ENCODE results near the gene UNC13B.

Gene UNC13B

DNA sequence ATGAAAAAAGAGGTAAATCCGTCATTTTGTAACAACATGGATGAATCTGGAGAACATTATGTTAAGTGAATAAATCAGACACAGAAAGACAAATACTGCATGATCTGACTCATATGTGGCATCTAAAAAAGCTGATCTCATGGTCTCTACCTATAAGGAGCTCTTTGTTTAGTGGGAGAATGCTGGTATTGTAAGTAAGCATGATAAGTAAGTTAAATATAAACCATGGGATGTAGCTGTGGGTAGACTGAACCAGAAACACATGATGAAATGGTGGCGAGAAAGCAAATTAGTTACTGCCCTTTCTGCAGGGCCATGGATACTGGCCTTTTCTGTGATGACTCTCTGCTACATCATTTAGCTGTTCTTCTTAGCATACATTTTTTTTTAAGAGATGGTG, 261.7 kb downstream of the UNC13B start:
- H3K9me3 ChIP-seq (replicated peaks; ENCODE audit: low read length) = no peaks in the 10 kb centered on the region
- H3K27me3 ChIP-seq (ENCODE audit: control insufficient read depth, insufficient read depth, low read length) = no peaks in the 10 kb centered on the region
- no peak overlapping the region for H3K9ac ChIP-seq (ENCODE audit: low read depth, low read length)
- no peaks in the 10 kb centered on the region for H3K4me1 ChIP-seq (ENCODE audit: control insufficient read depth, insufficient read depth, low read length)
- H3K4me2 ChIP-seq (ENCODE audit: low read length) = no peak overlapping the region
- H3K36me3 ChIP-seq (ENCODE audit: insufficient read depth, low read length) = no peaks in the 10 kb centered on the region
- H3K4me3 ChIP-seq (ENCODE audit: low read length) = no peak overlapping the region

DNA sequence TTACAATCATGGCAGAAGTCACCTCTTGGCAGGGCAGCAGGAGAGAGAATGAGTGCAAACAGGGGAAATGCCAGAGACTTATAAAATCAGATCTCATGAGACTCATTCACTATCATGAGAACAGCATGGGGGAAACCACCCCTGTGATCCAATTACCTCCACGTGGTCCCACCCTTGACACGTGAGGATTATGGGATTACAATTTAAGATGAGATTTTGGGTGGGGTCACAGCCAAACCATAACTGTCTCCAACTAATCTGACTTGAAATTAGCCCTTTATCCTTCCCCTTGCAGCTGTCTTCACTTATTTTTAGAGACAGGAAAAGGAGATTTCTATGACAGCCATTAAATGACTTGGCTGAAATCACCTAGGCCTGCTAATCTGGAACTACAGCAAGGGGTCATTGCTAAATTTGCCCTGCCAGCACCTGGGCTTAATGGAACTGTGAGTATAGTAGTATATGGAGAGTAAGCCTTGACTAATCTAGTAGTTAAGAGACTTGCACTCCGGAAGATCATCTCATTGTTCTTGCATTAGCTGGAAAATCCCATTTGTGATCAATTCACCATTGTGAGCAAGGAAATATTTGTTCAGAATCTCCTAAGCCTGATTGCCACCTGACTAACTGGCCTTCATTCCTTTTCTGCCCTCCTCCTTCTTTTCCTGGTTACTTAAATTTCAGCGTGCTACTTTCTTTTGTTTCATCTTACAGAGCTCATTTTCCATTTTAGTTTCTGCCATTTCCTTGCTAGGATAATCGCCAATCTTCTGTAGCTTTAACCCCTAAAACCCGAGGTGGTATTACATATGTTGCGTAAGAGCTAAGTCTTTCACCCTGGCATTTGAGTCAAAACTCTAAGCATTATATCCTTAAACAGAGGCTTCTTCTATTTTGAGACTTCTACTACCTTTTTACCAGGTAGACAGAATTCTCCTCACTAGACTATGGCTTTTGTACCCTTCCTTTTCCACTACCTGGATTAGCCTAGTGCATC, 262.8 kb downstream of the UNC13B start:
- Histone ChIP-seq H3K36me3 (ENCODE audit: insufficient read depth, low read length) (no peaks in the 10 kb centered on the region), H3K9ac (ENCODE audit: low read depth, low read length) (no peak overlapping the region), H3K27me3 (ENCODE audit: control insufficient read depth, insufficient read depth, low read length) (no peaks in the 10 kb centered on the region), H3K4me3 (ENCODE audit: low read length) (no peak overlapping the region), H3K4me2 (ENCODE audit: low read length) (no peak overlapping the region), H3K4me1 (ENCODE audit: control insufficient read depth, insufficient read depth, low read length) (no peaks in the 10 kb centered on the region), H3K9me3 (replicated peaks; ENCODE audit: low read length) (no peaks in the 10 kb centered on the region)

DNA sequence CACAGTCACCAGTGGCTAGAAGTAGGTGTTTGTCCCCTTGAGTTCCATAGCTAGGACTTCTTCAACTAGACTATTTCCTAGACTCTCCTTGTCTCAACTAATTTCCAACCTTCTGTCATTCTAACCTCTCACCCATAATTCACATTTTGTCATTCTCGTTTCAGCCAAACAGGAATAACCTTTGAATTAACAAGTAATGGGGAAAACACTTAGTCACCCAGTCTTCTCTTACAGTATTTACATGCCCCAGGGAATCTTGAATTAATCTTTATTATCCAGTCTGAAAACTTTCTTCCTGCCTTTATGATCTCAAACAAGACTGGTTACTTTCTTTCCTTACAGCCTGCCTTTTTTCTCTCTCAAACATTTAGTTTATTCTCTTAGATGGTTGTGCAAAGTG, 264.8 kb downstream of the UNC13B start:
- H3K4me2 ChIP-seq (ENCODE audit: low read length) = no peak overlapping the region
- no peaks in the 10 kb centered on the region for H3K9me3 ChIP-seq (replicated peaks; ENCODE audit: low read length)
- no peaks in the 10 kb centered on the region for H3K27me3 ChIP-seq (ENCODE audit: control insufficient read depth, insufficient read depth, low read length)
- H3K36me3 ChIP-seq (ENCODE audit: insufficient read depth, low read length) = no peaks in the 10 kb centered on the region
- no peak overlapping the region for H3K9ac ChIP-seq (ENCODE audit: low read depth, low read length)
- H3K4me3 ChIP-seq (ENCODE audit: low read length) = no peak overlapping the region
- no peaks in the 10 kb centered on the region for H3K4me1 ChIP-seq (ENCODE audit: control insufficient read depth, insufficient read depth, low read length)

DNA sequence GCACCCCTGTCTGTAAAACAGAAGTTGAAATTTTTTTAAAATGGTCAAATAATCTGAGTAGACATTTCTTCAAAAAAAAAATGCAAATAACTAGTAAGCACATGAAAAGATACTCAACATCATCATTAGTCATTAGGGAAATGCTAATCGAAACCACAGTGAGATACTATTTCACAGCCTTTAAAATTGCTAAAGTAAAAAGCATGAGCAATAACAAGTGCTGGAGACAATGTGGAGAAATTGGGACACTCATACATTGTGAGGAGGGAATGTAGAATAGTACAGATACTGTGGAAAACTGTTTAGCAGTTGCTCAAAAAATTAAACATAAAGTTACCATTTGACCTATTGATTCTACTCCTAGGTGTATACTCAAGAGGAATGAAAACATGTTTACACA, 269.7 kb downstream of the UNC13B start:
- Histone ChIP-seq H3K4me1 (ENCODE audit: control insufficient read depth, insufficient read depth, low read length) (no peaks in the 10 kb centered on the region), H3K4me2 (ENCODE audit: low read length) (no peak overlapping the region), H3K9ac (ENCODE audit: low read depth, low read length) (no peak overlapping the region), H3K9me3 (replicated peaks; ENCODE audit: low read length) (no peaks in the 10 kb centered on the region), H3K36me3 (ENCODE audit: insufficient read depth, low read length) (no peaks in the 10 kb centered on the region), H3K4me3 (ENCODE audit: low read length) (no peak overlapping the region), H3K27me3 (ENCODE audit: control insufficient read depth, insufficient read depth, low read length) (no peaks in the 10 kb centered on the region)

DNA sequence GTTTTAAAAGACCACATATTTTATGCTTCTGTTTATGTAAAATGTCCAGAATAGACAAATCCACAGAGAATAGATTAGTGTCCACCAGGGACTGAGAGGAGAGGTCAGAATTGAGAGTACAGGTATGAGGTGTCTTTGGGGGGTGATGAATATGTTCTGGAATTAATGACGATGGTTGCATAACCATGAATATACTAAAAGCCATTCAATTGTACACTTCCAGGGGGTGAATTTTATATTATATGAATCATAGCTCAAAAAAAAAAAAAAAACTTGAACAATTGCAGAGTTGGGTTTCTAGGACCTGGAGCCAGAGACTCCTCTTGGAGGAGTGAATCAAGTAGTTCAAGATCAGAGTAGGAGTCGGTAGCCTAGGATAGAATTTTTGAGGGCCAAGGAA, 270.3 kb downstream of the UNC13B start:
- no peaks in the 10 kb centered on the region for H3K36me3 ChIP-seq (ENCODE audit: insufficient read depth, low read length)

DNA sequence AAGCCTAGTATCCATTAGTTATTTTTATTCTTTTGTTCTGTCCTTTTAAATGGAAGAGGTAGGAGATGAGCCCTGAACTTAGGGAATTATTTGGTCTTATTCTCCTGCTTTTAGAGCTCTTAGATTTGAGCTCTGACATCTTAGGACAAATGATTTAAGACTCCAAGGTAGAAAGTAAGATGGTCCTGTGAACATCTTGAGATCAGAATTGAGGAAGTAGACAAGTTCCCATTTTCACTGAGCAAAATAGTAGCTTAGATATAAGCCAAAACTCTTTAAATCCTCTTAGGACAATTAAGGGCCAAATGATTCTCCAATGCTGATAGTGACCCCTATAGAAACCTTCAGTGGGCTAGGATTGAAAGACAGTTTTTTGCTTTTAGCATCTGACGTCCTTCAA, 275.1 kb downstream of the UNC13B start:
- no peaks in the 10 kb centered on the region for H3K36me3 ChIP-seq (ENCODE audit: insufficient read depth, low read length)
- no peaks in the 10 kb centered on the region for H3K4me1 ChIP-seq (ENCODE audit: control insufficient read depth, insufficient read depth, low read length)
- H3K27me3 ChIP-seq (ENCODE audit: control insufficient read depth, insufficient read depth, low read length) = no peaks in the 10 kb centered on the region
- no peaks in the 10 kb centered on the region for H3K9me3 ChIP-seq (replicated peaks; ENCODE audit: low read length)
- no peak overlapping the region for H3K4me2 ChIP-seq (ENCODE audit: low read length)
- H3K4me3 ChIP-seq (ENCODE audit: low read length) = no peak overlapping the region
- no peak overlapping the region for H3K9ac ChIP-seq (ENCODE audit: low read depth, low read length)

More for the DNA sequence above, 270.3 kb downstream of the UNC13B start:
- H3K4me2 ChIP-seq (ENCODE audit: low read length) = no peak overlapping the region
- no peak overlapping the region for H3K9ac ChIP-seq (ENCODE audit: low read depth, low read length)
- H3K4me1 ChIP-seq (ENCODE audit: control insufficient read depth, insufficient read depth, low read length) = no peaks in the 10 kb centered on the region
- no peaks in the 10 kb centered on the region for H3K27me3 ChIP-seq (ENCODE audit: control insufficient read depth, insufficient read depth, low read length)
- H3K9me3 ChIP-seq (replicated peaks; ENCODE audit: low read length) = no peaks in the 10 kb centered on the region
- H3K4me3 ChIP-seq (ENCODE audit: low read length) = no peak overlapping the region

DNA sequence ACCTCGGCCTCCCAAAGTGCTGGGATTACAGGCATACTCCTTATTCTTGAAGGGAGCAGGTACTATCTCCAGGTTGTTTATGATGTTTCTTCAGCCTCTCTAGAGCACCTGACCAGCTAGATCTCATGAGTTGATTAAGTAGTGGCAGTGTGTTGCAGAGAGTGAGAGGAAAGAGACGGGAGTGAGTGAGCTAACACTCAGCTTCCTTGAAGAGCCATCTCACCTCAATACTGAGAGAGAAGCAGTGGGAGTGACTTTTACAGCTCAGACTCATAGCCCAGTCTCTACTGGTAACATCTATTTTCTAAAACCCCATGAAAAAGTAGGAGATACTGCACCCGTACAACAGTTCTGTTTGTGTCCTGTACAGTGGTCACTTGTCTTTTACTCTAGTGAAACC, 284.2 kb downstream of the UNC13B start:
- no peaks in the 10 kb centered on the region for H3K4me1 ChIP-seq (ENCODE audit: control insufficient read depth, insufficient read depth, low read length)
- H3K36me3 ChIP-seq (ENCODE audit: insufficient read depth, low read length) = no peaks in the 10 kb centered on the region
- no peak overlapping the region for H3K9ac ChIP-seq (ENCODE audit: low read depth, low read length)
- no peak overlapping the region for H3K4me2 ChIP-seq (ENCODE audit: low read length)
- H3K9me3 ChIP-seq (replicated peaks; ENCODE audit: low read length) = no peaks in the 10 kb centered on the region
- peaks cover 26% of the 10 kb centered on the region for H3K27me3 ChIP-seq (ENCODE audit: control insufficient read depth, insufficient read depth, low read length)
- H3K4me3 ChIP-seq (ENCODE audit: low read length) = no peak overlapping the region

DNA sequence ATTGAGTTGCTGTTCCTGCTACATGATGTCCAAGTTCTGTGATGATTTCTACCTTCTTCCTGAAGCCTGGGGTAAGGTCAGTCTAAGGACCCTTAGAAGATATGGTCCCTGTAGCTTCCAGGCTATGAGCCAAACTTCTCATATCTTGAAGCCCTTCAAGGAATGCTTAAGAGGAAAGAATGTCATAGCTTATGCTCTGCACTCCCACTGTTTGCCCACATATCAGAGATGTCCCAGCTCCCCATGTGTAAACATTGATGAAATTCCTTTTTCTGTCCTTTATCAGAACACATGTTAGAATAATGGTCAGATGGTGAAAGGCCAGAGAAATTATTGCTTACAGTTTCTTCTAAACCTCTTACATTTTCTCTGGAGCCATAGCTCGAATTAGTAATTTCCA, 286.7 kb downstream of the UNC13B start:
- no peaks in the 10 kb centered on the region for H3K4me1 ChIP-seq (ENCODE audit: control insufficient read depth, insufficient read depth, low read length)
- H3K9me3 ChIP-seq (replicated peaks; ENCODE audit: low read length) = no peaks in the 10 kb centered on the region
- no peak overlapping the region for H3K4me2 ChIP-seq (ENCODE audit: low read length)
- no peaks in the 10 kb centered on the region for H3K36me3 ChIP-seq (ENCODE audit: insufficient read depth, low read length)
- H3K4me3 ChIP-seq (ENCODE audit: low read length) = no peak overlapping the region
- H3K9ac ChIP-seq (ENCODE audit: low read depth, low read length) = no peak overlapping the region
- peaks cover 36% of the 10 kb centered on the region for H3K27me3 ChIP-seq (ENCODE audit: control insufficient read depth, insufficient read depth, low read length)

DNA sequence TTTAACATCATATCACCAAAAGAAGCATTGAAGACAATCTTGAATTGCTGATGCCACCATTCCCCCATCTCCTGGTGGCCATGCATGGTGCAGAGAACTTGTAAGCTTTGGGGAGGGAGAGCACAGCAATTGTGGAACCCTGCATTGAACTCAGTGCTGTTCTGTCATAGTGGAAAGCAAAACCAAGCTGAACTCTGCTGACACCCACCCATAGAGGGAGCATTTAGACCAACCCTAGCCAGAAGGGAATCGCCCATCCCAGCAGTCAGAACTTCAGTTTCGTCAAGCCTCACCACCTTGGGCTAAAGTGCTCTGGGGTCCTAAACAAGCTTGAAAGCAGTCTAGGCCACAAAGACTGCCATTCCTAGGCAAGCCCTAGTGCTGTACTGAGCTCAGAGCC, 290.7 kb downstream of the UNC13B start:
- no peak overlapping the region for H3K9ac ChIP-seq (ENCODE audit: low read depth, low read length)
- peaks cover 32% of the 10 kb centered on the region for H3K27me3 ChIP-seq (ENCODE audit: control insufficient read depth, insufficient read depth, low read length)
- H3K4me3 ChIP-seq (ENCODE audit: low read length) = no peak overlapping the region
- no peaks in the 10 kb centered on the region for H3K4me1 ChIP-seq (ENCODE audit: control insufficient read depth, insufficient read depth, low read length)
- no peaks in the 10 kb centered on the region for H3K9me3 ChIP-seq (replicated peaks; ENCODE audit: low read length)
- H3K4me2 ChIP-seq (ENCODE audit: low read length) = no peak overlapping the region
- H3K36me3 ChIP-seq (ENCODE audit: insufficient read depth, low read length) = no peaks in the 10 kb centered on the region

DNA sequence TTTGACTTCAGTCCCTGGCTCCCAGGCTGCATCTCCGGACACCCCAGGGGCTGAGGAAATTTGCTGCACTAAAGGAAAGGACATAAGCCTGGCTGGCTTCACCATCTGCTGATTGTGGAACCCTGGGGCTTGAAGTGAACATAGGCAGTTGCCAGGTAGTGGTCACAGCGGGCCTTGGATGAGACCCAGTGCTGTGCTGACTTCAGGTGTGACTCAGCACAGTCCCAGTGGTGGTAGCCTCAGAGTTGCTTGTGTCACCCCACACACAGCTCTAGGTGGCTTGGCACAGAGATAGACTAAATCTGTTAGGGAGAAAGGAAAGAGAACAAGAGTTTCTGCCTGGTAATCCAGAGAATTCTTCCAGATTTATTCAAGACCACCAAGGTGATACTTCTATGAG, 292.0 kb downstream of the UNC13B start:
- H3K4me2 ChIP-seq (ENCODE audit: low read length) = no peak overlapping the region
- H3K4me1 ChIP-seq (ENCODE audit: control insufficient read depth, insufficient read depth, low read length) = no peaks in the 10 kb centered on the region
- no peaks in the 10 kb centered on the region for H3K9me3 ChIP-seq (replicated peaks; ENCODE audit: low read length)
- H3K36me3 ChIP-seq (ENCODE audit: insufficient read depth, low read length) = no peaks in the 10 kb centered on the region
- H3K27me3 ChIP-seq (ENCODE audit: control insufficient read depth, insufficient read depth, low read length) = peaks cover 25% of the 10 kb centered on the region
- no peak overlapping the region for H3K9ac ChIP-seq (ENCODE audit: low read depth, low read length)
- no peak overlapping the region for H3K4me3 ChIP-seq (ENCODE audit: low read length)
